Activated T-helper 17 cell treated with anti-CD3 and anti-CD28 coated beads, Interleukin-2, amount 50 U/mL, for 72 hours (primary cell): ENCODE data around the gene TMIE. TPM values are rescaled to one million over a fixed set of nuclear protein-coding genes. Genes with fewer than 3 reads are reported as not detected.
A peak's percentile ranks its signal among the peaks of the same experiment; 100 is the strongest.
"Not testable (repeated sequence)": the region's sequence is repeated elsewhere in the genome, so short reads cannot be mapped to it uniquely, and the experiment has no call there.

Experiments used
- ATAC-seq: fragments of 150-1000 bp; cut with Tn5 transposase; replicated peaks from 2 replicates; pipeline ENCODE4 v1.10.0; 2021; ENCODE audit warnings: mild to moderate bottlenecking, moderate library complexity
- H3K27ac Mint-ChIP-seq: one replicate; pipeline ENCODE4 v1.8.0; 2022; ENCODE audit warnings: mixed read lengths
- H3K27me3 Mint-ChIP-seq: one replicate; pipeline ENCODE4 v1.8.0; 2022; ENCODE audit warnings: mixed read lengths
- H3K36me3 Mint-ChIP-seq: one replicate; pipeline ENCODE4 v1.8.0; 2022; ENCODE audit warnings: low read depth, mild to moderate bottlenecking, mixed read lengths
- H3K4me1 Mint-ChIP-seq: one replicate; pipeline ENCODE4 v1.8.0; 2022; ENCODE audit warnings: mixed read lengths
- H3K4me3 Mint-ChIP-seq: one replicate; pipeline ENCODE4 v1.8.0; 2022; ENCODE audit warnings: mild to moderate bottlenecking, mixed read lengths
- H3K9me3 Mint-ChIP-seq: one replicate; pipeline ENCODE4 v1.8.0; 2022; ENCODE audit warnings: mixed read lengths
- total RNA-seq, 2 donors: library from RNA; stranded (reverse); gene quantifications; one replicate each; pipeline ENCODE4 v1.2.3, GENCODE V29; 2022

The TMIE gene
- total RNA-seq, 2 donors from 2014 or later, result 0.15 to 0.53 TPM

DNA sequence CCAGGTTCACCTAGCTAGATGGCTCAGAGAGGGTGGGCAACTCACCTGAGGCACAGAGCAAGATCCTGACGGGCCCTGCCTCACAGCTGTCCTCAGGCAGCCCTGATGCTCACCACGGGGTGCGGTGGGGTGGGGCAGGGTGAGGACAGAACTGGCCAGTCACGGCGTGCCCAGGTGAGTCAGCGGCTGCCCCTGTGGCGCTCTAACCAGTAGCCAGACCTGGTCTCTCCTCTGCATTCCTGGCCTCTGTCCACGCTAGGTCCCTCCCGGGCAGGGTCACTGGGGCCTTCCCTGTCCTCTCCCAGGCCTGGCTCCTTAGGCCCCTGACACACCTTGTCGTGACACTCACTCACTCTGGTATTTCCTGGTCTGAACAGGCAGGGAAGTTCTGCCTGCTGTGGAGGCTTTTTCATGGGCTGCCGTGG is 8.6 kb upstream of the TMIE start:
- Mint-ChIP-seq H3K4me1 (peaks cover 30% of the 10 kb centered on the region), H3K36me3 (no peaks in the 10 kb centered on the region), H3K4me3 (peak overlapping the region; percentile 89), H3K27me3 (no peaks in the 10 kb centered on the region), H3K27ac (peak overlapping the region; percentile 75), H3K9me3 (no peaks in the 10 kb centered on the region)
- ATAC-seq, result peak; percentile 2

DNA sequence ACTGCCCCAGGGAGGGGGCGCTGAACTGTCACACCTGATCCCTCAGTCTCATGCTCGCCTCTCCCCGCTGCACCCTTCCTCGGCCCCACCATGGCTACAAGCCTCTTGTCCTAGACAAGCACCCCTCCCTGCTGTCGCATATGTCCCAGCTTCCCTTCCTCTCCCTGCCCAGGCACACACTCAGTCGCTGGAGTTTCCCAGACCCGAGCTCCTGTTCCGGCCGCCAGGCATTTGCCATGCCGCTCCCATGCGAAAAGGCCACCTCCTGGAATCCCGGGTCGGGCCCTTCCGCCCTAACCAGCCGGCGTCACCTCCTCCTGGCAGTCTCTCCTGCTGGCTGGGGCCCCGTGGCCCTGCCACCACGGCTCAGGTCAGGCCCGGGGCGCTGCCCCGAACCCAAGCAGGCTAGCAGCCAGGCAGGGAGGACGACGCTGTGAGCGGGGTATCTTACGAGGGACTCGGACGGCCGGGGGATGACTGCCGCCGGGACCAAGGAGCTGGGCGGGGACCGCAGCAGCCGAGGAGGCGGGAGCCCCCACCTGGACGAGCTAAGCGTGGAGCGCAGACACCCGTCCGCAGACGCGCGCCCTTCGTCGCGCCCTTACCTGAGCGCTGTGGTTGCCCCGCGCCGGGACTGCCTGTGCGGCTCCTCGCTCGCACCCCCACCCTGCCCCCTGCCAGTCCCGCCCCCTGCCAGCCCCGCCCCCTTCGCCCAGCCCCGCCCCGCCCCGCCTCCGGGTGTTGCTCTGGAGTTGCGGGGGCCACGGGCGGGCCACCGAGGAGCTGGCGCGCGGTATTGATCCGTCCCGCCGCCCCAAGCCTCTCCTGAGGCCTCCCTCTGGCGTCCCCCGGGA is 7.9 kb upstream of the TMIE start, which contains the start of gene ALS2CL:
Gene ALS2CL, minus strand, starts transcription at position 642 of the 854 bp plus-strand sequence. CDS start 4,239 bp downstream, outside the sequence.
- Mint-ChIP-seq H3K4me1 (peaks cover 30% of the 10 kb centered on the region), H3K4me3 (peak within 1 kb of the TSS; percentile 89), H3K27me3 (no peaks in the 10 kb centered on the region), H3K27ac (peak within 1 kb of the TSS; percentile 75), H3K36me3 (no peaks in the 10 kb centered on the region), H3K9me3 (no peaks in the 10 kb centered on the region)
- peak; percentile 72 for ATAC-seq

DNA sequence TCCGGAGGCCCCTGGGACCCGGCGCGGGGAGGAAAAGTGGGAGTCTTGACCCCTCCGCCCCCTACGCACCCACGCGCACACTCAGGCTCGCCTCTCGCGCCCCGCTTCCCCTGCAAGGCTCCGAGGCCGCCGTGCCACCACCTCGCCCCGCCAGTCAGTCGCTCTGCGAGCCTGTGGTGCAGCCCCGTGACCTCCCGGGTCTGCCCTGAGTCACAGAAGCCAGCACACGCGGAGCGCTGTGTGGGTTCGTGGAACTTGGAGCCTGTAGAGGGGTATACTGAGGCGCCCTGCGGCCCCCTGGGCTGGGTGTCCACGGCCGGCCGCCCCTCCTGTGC is 7.3 kb upstream of the TMIE start:
- Mint-ChIP-seq H3K27ac (no peak overlapping the region), H3K4me1 (peaks cover 30% of the 10 kb centered on the region), H3K4me3 (peak overlapping the region; percentile 89), H3K27me3 (no peaks in the 10 kb centered on the region), H3K9me3 (no peaks in the 10 kb centered on the region), H3K36me3 (no peaks in the 10 kb centered on the region)
- peak; percentile 59 for ATAC-seq

DNA sequence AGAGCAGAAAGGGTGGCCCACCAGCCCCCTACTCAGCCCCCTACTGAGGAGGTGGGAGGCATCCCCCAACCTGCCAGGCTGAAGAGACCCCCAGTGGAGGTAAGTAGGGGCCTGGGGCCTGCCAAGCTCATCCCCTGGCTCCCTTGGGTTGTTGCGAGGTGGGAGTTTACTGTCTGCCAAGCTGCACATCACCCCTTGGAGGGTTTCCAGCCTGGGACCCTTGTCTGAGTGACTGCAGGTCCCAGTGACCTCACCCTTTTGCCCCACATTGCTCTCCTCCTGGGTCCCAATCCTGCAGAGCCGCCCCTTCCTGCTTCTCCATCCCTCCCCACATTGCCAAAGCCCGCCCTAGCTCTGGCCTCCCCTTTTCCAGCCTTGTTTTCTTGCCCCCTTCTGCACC is 6.7 kb upstream of the TMIE start:
- ATAC-seq, result no peak
- no peaks in the 10 kb centered on the region for H3K9me3 Mint-ChIP-seq
- H3K4me1 Mint-ChIP-seq, result peaks cover 30% of the 10 kb centered on the region
- no peaks in the 10 kb centered on the region for H3K27me3 Mint-ChIP-seq
- peak overlapping the region; percentile 89 for H3K4me3 Mint-ChIP-seq
- no peaks in the 10 kb centered on the region for H3K36me3 Mint-ChIP-seq
- no peak overlapping the region for H3K27ac Mint-ChIP-seq

DNA sequence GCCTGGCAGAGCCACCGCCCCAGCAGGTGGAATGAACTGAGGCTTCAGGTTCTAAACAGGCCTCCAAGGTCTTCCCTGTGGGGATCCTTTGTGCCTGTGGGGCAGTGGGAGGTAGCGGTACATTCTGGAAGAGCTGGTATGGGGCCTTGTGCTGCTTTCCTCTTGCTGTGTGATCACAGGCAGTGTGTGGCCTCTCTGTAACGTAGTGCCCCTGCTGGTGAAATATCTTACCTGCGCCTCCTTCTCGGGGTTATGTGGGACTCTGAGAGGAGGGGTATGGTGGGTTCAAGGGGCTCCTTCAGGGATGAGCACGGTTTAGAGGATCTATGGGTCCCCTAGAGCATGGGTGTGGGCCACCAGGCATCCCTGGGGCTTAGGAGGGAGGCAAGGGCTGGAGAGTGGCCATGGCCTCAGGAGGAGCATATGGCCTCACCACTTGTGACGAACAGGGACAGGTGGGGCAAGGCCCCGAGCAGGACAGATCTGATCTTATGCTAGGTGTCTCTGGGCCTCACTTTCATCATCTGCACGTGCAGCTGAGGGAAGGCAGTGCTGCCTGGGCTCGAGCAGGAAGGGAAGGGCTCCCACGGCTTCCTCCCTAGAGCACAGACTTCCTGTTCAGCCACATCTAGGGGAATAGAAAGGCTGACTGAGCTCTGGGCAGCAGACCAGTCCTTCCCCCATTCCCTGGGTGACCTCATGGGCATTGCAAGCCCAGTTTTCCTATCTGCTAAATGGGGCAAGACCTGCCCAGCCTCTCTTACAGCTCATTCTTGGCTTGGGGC is 5.8 kb upstream of the TMIE start:
- Mint-ChIP-seq H3K27ac (peak overlapping the region; percentile 87), H3K36me3 (no peaks in the 10 kb centered on the region), H3K4me1 (peaks cover 24% of the 10 kb centered on the region), H3K27me3 (no peaks in the 10 kb centered on the region), H3K4me3 (peak overlapping the region; percentile 89), H3K9me3 (no peaks in the 10 kb centered on the region)
- peak; percentile 41 for ATAC-seq

DNA sequence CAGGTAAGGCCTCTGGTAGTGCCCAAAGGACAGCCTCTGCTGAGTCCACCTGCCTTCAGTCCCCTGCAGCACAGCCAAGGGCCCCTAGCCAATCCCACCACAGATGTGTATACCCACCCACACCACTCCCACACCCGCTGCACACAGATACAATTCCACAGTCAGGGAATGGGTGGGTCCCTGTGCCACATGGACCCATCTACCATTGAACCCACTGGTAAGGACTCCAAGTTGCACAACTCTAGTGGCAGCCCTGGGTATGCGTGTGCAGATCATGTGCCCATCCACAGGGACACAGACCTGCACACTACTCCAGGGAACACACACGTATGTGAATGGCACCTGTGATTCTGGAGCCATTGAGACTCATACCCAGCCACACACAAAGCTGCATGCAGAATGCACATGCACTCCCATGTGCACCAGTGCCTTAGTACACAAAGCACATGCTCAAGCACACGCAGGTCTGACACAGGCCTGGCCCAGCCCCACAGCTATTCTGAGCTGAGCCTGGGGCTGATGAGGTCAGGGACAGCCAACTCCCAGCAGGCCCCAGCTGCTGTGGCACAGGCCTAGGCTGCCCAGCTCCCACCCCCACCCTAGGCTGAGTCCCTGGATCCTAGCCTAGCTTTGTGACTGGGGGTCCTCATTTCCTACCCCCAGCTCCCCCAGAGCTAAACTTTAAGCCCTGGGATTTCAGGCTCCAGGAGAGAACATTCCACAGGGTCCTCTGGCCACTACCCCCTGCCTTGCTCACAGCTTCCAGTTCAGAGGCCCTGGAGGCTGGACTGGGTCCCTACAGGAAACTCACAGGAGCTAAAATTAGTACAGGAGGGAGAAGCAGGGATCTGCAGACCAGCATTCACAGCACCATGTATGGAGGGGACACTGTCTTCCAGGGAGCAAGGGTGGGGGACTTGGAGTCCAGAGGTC is 5.0 kb upstream of the TMIE start:
- peaks cover 24% of the 10 kb centered on the region for H3K4me1 Mint-ChIP-seq
- no peaks in the 10 kb centered on the region for H3K9me3 Mint-ChIP-seq
- peak overlapping the region; percentile 87 for H3K27ac Mint-ChIP-seq
- no peaks in the 10 kb centered on the region for H3K36me3 Mint-ChIP-seq
- no peak for ATAC-seq
- H3K4me3 Mint-ChIP-seq, result peak overlapping the region; percentile 89
- no peaks in the 10 kb centered on the region for H3K27me3 Mint-ChIP-seq

DNA sequence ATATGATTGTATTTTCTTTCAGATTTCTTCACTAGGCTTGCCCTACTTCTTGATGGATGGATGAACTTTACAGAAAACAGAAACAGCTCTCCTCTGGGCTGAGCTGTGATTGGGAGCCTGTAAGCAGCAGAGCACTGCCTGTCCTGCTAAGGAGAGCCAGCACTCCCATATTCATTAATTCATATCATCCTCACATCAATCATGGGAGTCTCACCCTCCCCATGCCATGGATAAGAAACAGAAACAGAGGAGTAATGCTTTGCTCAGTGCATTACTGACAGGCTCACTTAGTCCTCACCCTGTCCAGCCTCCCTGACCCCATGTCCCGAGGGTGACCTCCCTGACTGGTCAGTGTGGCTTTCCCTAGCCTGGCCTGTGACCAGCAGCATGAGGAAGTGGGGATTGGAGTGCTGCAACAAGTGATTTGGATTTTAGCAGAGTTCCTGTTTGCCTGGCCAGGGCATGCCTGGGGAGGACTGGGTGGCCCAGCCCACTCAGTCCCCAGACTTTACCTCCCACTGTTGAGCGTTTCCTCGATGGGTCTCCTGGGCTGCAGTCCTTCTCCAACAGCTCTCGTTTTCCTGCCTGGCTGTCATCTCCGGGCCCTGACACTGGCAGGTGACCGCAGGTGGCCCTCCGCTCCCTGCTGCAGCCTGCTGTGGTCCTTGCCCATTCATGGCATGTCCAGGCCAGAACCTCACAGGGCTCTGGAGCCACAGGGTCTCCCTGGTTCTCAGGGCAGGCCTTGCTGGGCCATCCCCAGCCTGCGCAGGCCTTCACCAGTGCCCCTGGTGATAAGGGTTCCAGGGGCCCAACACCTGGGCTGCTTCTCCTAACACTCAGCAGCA is 1.3 kb upstream of the TMIE start:
- ATAC-seq, result no peak
- Mint-ChIP-seq H3K4me1 (peaks cover 16% of the 10 kb centered on the region), H3K4me3 (no peak overlapping the region), H3K27me3 (peaks cover 4% of the 10 kb centered on the region), H3K27ac (no peak overlapping the region), H3K36me3 (no peaks in the 10 kb centered on the region), H3K9me3 (no peaks in the 10 kb centered on the region)

DNA sequence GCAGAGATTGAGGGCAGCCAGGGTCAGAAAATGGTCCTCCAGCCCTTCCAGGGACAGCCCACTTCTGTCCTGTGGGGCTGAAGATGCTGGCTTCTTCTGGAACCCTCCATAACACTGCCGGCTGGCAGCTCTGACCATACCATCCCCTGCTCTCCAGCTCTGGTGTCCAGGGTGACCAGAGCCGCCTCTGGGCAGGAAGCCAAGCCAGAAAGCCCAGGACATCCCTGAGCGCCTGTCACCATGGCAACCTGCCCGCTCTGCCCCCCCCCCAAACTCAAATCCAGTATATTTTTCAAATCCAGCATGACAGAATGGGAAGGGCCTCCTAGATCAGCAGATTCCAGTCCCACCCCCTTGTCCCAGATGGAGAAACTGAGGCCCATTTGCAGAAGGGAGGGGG is 420 bp upstream of the TMIE start:
- ATAC-seq, result no peak
- Mint-ChIP-seq H3K27ac (no peak overlapping the region), H3K36me3 (no peaks in the 10 kb centered on the region), H3K27me3 (peaks cover 4% of the 10 kb centered on the region), H3K4me3 (peak overlapping the region; percentile 30), H3K9me3 (no peaks in the 10 kb centered on the region), H3K4me1 (peaks cover 8% of the 10 kb centered on the region)

DNA sequence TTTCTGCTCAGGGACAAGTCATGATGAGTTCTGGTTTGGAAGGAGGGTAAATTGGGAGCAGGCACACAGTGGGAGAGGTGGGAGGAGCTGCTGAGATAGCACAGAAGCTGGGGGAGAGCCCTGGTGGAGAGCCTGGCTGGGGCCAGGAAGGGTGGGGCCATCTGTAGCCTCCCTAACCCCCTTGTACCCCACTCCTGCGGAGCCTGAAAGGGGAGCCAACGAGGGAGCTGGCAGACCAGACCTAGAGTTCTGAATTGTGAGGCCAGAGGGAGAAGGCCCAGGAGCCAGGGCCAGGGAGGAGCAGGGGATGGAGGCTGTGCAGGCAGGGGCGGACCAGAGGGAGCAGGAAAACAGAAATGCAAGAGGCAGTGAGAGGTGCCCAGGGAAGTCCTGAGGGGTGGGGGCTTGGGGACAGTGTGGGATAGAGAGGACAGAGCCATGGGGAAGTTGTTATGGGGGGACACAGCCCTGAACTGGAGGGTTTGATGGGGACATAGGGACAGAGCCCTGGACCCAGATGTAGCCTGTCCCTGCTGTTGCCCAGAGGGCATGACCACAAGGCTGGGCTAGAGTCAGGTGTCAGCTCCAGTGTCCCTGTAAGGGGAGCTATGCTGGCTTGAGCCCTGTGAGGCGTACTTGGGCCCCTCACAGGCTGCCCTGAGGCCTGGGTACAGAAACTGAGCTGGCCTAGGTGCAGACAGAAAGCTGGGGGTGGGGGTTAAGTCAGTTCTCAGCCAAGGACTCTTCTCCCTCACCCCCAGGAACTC is 1.2 kb downstream of the TMIE start:
- Mint-ChIP-seq H3K36me3 (no peaks in the 10 kb centered on the region), H3K27ac (peak overlapping the region; percentile 67), H3K27me3 (peaks cover 4% of the 10 kb centered on the region), H3K9me3 (no peaks in the 10 kb centered on the region), H3K4me1 (peaks cover 5% of the 10 kb centered on the region), H3K4me3 (no peak overlapping the region)
- no peak for ATAC-seq

DNA sequence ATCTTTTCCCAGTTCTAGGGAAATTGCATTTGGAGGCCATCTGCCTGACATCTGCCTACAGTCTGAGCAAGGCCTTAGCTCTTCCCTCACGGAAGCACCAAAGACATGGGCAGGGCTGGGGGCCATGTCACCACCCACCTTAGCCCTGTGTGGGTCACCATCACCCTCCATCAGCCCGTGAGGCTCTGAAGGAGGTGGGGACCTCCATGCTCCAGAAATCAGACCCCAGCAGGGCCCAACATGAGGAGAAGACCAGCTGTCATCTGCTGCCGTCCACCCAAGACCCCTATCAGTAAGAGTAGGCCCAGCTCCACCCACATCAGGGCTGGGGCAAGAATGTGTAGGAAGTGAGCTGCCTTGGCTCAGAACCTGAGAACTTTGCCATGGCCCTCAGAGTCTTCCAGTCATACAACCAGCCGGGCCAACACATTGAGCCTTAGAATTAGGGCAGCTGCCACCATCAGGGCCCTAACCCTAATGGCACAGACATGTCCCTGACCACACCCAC is 1.9 kb downstream of the TMIE start:
- H3K4me1 Mint-ChIP-seq, result peaks cover 5% of the 10 kb centered on the region
- H3K36me3 Mint-ChIP-seq, result no peaks in the 10 kb centered on the region
- no peak overlapping the region for H3K4me3 Mint-ChIP-seq
- no peak overlapping the region for H3K27ac Mint-ChIP-seq
- peaks cover 4% of the 10 kb centered on the region for H3K27me3 Mint-ChIP-seq
- no peaks in the 10 kb centered on the region for H3K9me3 Mint-ChIP-seq
- ATAC-seq, result no peak

DNA sequence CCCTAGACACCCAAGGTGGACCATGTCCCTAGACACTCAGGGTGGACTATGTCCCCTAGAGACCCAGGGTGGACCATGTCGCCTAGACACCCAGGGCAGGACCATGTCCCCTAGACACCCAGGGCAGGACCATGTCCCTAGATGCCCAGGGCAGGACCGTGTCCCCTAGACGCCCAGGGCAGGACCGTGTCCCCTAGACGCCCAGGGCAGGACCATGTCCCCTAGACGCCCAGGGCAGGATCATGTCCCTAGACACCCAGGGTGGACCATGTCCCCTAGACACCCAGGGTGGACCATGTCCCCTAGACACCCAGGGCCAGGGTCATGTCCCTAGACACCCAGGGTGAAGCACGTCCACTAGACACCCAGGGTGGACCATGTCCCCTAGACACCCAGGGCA is 3.2 kb downstream of the TMIE start:
- not testable (repeated sequence) for H3K36me3 Mint-ChIP-seq, ATAC-seq, H3K4me3 Mint-ChIP-seq, H3K9me3 Mint-ChIP-seq, H3K27ac Mint-ChIP-seq, H3K4me1 Mint-ChIP-seq, H3K27me3 Mint-ChIP-seq

DNA sequence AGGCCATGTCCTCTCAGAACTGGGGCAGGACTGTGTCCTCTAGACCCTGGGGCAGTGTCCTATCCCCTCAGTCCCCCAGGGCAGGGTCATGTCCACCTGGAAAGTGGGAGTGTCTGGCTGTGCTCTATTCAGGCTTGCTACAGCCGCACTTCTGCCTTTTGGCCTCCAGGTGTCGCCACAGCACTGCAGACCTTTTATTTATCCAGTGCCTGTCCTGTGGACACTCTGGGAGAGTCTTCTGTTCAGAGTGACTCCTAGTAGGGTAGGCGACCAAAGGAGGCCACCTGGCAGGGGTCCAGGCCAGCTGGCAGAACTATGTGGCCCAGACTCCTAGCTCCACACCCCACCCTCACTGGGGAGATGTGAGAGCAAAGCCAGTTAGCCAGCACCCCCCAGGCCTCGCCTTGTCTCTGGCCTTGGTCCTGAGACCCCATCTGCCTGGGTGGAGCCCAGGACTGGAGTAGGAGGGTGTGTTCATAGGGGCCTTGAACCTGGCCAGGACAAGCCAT is 3.9 kb downstream of the TMIE start:
- Mint-ChIP-seq H3K4me1 (peaks cover 5% of the 10 kb centered on the region), H3K9me3 (no peaks in the 10 kb centered on the region), H3K36me3 (no peaks in the 10 kb centered on the region), H3K27me3 (peaks cover 4% of the 10 kb centered on the region), H3K4me3 (no peak overlapping the region), H3K27ac (no peak overlapping the region)
- ATAC-seq, result peak; percentile 83
